ENCODE measurements around the gene WDR27.
"Not testable (repeated sequence)": the region's sequence is repeated elsewhere in the genome, so short reads cannot be mapped to it uniquely, and the experiment has no call there.

The WDR27 gene

GRCh38 chr6:169652896-169653295 lies 48.9 kb downstream of the WDR27 start:
- peaks cover 20% of the 10 kb centered on the region for H3K36me3 ChIP-seq (ENCODE audit: insufficient read depth, low read length)
- H3K4me3 ChIP-seq (ENCODE audit: low read length) = no peak overlapping the region
- no peaks in the 10 kb centered on the region for H3K27me3 ChIP-seq (ENCODE audit: insufficient read depth, low read length)
- peaks cover 12% of the 10 kb centered on the region for H3K4me1 ChIP-seq (ENCODE audit: insufficient read depth, low read length)
- no peak overlapping the region for H2AFZ ChIP-seq (ENCODE audit: low read depth, low read length)
- H3K9me3 ChIP-seq (ENCODE audit: low read length) = peaks cover 4% of the 10 kb centered on the region

- Histone ChIP-seq H3K9me3 (ENCODE audit: low read length) (peaks cover 4% of the 10 kb centered on the region), H3K4me3 (ENCODE audit: low read length) (no peak overlapping the region), H3K4me1 (ENCODE audit: insufficient read depth, low read length) (peaks cover 3% of the 10 kb centered on the region)
Observed at GRCh38 chr6:169651498-169651897, 50.3 kb downstream of the WDR27 start.

GRCh38 chr6:169650959-169651292 lies 50.9 kb downstream of the WDR27 start:
- Histone ChIP-seq H3K4me1 (ENCODE audit: insufficient read depth, low read length) (no peaks in the 10 kb centered on the region), H3K36me3 (ENCODE audit: insufficient read depth, low read length) (peaks cover 16% of the 10 kb centered on the region), H3K4me3 (ENCODE audit: low read length) (no peak overlapping the region), H3K9me3 (ENCODE audit: low read length) (peaks cover 4% of the 10 kb centered on the region), H2AFZ (ENCODE audit: low read depth, low read length) (no peak overlapping the region), H3K27me3 (ENCODE audit: insufficient read depth, low read length) (no peaks in the 10 kb centered on the region)

More at GRCh38 chr6:169651498-169651897, 50.3 kb downstream of the WDR27 start:
- H3K36me3 ChIP-seq (ENCODE audit: insufficient read depth, low read length) = peaks cover 20% of the 10 kb centered on the region
- no peaks in the 10 kb centered on the region for H3K27me3 ChIP-seq (ENCODE audit: insufficient read depth, low read length)
- no peak overlapping the region for H2AFZ ChIP-seq (ENCODE audit: low read depth, low read length)

GRCh38 chr6:169650241-169650958 lies 51.4 kb downstream of the WDR27 start:
- Histone ChIP-seq H3K27me3 (ENCODE audit: insufficient read depth, low read length) (no peaks in the 10 kb centered on the region), H3K36me3 (ENCODE audit: insufficient read depth, low read length) (peaks cover 15% of the 10 kb centered on the region), H3K4me3 (ENCODE audit: low read length) (no peak overlapping the region), H3K9me3 (ENCODE audit: low read length) (peaks cover 4% of the 10 kb centered on the region), H3K4me1 (ENCODE audit: insufficient read depth, low read length) (no peaks in the 10 kb centered on the region), H2AFZ (ENCODE audit: low read depth, low read length) (no peak overlapping the region)

- Histone ChIP-seq H3K36me3 (ENCODE audit: insufficient read depth, low read length) (peaks cover 8% of the 10 kb centered on the region), H3K4me3 (ENCODE audit: low read length) (no peak overlapping the region), H3K27me3 (ENCODE audit: insufficient read depth, low read length) (no peaks in the 10 kb centered on the region), H3K4me1 (ENCODE audit: insufficient read depth, low read length) (no peaks in the 10 kb centered on the region), H2AFZ (ENCODE audit: low read depth, low read length) (no peak overlapping the region), H3K9me3 (ENCODE audit: low read length) (no peaks in the 10 kb centered on the region)
Observed at GRCh38 chr6:169648617-169649016, 53.2 kb downstream of the WDR27 start.

GRCh38 chr6:169648092-169648491 lies 53.7 kb downstream of the WDR27 start:
- no peak overlapping the region for H3K4me3 ChIP-seq (ENCODE audit: low read length)
- no peaks in the 10 kb centered on the region for H3K4me1 ChIP-seq (ENCODE audit: insufficient read depth, low read length)
- no peaks in the 10 kb centered on the region for H3K9me3 ChIP-seq (ENCODE audit: low read length)
- no peak overlapping the region for H2AFZ ChIP-seq (ENCODE audit: low read depth, low read length)
- H3K27me3 ChIP-seq (ENCODE audit: insufficient read depth, low read length) = no peaks in the 10 kb centered on the region
- H3K36me3 ChIP-seq (ENCODE audit: insufficient read depth, low read length) = peaks cover 8% of the 10 kb centered on the region

GRCh38 chr6:169647637-169648036 lies 54.2 kb downstream of the WDR27 start:
- H3K4me3 ChIP-seq (ENCODE audit: low read length) = no peak overlapping the region
- H3K9me3 ChIP-seq (ENCODE audit: low read length) = no peaks in the 10 kb centered on the region
- peaks cover 8% of the 10 kb centered on the region for H3K36me3 ChIP-seq (ENCODE audit: insufficient read depth, low read length)
- no peak overlapping the region for H2AFZ ChIP-seq (ENCODE audit: low read depth, low read length)
- H3K4me1 ChIP-seq (ENCODE audit: insufficient read depth, low read length) = no peaks in the 10 kb centered on the region
- no peaks in the 10 kb centered on the region for H3K27me3 ChIP-seq (ENCODE audit: insufficient read depth, low read length)

GRCh38 chr6:169646906-169647567 lies 54.8 kb downstream of the WDR27 start:
- Histone ChIP-seq H3K27me3 (ENCODE audit: insufficient read depth, low read length) (no peaks in the 10 kb centered on the region), H3K9me3 (ENCODE audit: low read length) (no peaks in the 10 kb centered on the region), H2AFZ (ENCODE audit: low read depth, low read length) (no peak overlapping the region), H3K4me3 (ENCODE audit: low read length) (no peak overlapping the region), H3K4me1 (ENCODE audit: insufficient read depth, low read length) (no peaks in the 10 kb centered on the region), H3K36me3 (ENCODE audit: insufficient read depth, low read length) (peaks cover 8% of the 10 kb centered on the region)

- H3K9me3 ChIP-seq (ENCODE audit: low read length); H2AFZ ChIP-seq (ENCODE audit: low read depth, low read length); H3K4me3 ChIP-seq (ENCODE audit: low read length); H3K4me1 ChIP-seq (ENCODE audit: insufficient read depth, low read length); H3K27me3 ChIP-seq (ENCODE audit: insufficient read depth, low read length); H3K36me3 ChIP-seq (ENCODE audit: insufficient read depth, low read length): not testable (repeated sequence)
Observed at GRCh38 chr6:169645459-169645858, 56.4 kb downstream of the WDR27 start.

DNA sequence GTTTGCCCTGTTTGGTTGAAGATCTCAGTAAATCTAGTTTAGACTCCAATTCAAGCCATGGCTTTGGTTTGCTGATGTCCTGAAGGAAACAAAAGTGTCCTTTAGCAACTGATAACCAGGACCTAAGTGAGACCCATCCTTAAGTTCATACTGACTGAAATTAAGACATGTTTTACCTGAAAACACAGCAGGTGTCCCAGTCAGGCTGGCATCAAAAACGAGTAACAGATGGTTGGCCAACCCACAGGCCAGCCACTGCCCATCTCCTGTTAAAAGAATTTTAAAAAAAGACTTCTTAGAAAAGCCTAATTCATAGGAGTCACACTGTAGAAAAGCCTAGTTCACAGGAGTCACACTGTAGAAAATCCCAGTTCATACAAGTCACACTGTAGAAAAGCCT lies 58.3 kb downstream of the WDR27 start:
- H3K4me3 ChIP-seq (ENCODE audit: low read length) = no peak overlapping the region
- H2AFZ ChIP-seq (ENCODE audit: low read depth, low read length) = no peak overlapping the region
- peaks cover 3% of the 10 kb centered on the region for H3K36me3 ChIP-seq (ENCODE audit: insufficient read depth, low read length)
- H3K27me3 ChIP-seq (ENCODE audit: insufficient read depth, low read length) = no peaks in the 10 kb centered on the region
- H3K4me1 ChIP-seq (ENCODE audit: insufficient read depth, low read length) = no peaks in the 10 kb centered on the region
- no peaks in the 10 kb centered on the region for H3K9me3 ChIP-seq (ENCODE audit: low read length)

DNA sequence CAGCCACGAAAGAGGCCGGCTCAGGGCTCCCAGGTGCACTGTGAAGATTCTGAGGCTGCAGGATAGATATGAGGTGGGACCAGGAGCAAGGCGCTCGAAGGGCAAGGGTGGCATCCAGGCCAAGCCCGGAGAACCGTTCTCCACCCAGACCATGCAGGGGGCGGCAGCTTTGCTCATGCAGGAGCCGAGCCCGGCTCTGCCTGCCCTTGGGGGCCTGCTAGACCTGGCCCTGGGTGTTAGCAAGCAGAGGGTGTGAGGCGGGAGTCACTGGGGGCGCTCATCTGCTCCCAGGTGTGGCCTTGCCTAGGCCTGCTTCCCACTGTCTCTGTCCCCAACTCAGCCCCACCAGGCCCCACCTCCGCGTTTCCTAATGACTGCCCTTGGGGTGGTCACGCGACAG lies 59.4 kb downstream of the WDR27 start:
- Histone ChIP-seq H3K4me1 (ENCODE audit: insufficient read depth, low read length) (no peaks in the 10 kb centered on the region), H2AFZ (ENCODE audit: low read depth, low read length) (no peak overlapping the region), H3K4me3 (ENCODE audit: low read length) (no peak overlapping the region), H3K9me3 (ENCODE audit: low read length) (no peaks in the 10 kb centered on the region), H3K27me3 (ENCODE audit: insufficient read depth, low read length) (no peaks in the 10 kb centered on the region), H3K36me3 (ENCODE audit: insufficient read depth, low read length) (peaks cover 3% of the 10 kb centered on the region)

DNA sequence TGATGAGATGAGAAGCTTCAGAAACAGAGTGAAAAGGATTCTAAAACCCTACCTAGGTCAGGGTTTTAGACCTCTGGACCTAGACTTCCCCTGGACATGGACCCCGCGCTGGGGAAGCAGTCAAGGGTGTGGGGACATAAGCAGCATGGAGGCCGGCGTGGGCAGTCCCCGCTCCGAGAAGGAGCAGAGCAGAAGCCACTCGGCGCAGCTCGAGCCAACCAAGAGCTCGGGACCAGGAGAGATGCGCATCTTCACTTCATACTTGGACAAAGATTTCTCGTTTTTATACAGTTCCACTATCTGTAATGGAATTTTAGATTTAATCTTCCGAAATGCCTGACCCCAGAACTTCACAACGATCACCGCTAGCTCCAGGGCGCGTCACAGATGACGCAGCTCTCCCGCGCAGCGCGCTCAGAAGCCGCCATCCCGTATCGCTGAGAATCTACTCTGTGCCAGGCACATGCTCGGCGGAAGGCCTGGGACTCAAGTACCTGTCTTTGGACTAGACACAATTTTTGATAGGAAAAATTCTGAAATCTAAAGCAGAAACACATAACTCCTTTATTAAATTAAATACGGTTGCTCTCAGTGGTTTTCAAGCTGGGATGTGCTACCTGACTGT lies 60.3 kb downstream of the WDR27 start:
- Histone ChIP-seq H3K36me3 (ENCODE audit: insufficient read depth, low read length) (peaks cover 6% of the 10 kb centered on the region), H2AFZ (ENCODE audit: low read depth, low read length) (no peak overlapping the region), H3K27me3 (ENCODE audit: insufficient read depth, low read length) (no peaks in the 10 kb centered on the region), H3K4me1 (ENCODE audit: insufficient read depth, low read length) (no peaks in the 10 kb centered on the region), H3K9me3 (ENCODE audit: low read length) (no peaks in the 10 kb centered on the region), H3K4me3 (ENCODE audit: low read length) (no peak overlapping the region)

- Histone ChIP-seq H3K4me3 (ENCODE audit: low read length) (no peak overlapping the region), H3K27me3 (ENCODE audit: insufficient read depth, low read length) (no peaks in the 10 kb centered on the region), H2AFZ (ENCODE audit: low read depth, low read length) (no peak overlapping the region), H3K36me3 (ENCODE audit: insufficient read depth, low read length) (peaks cover 6% of the 10 kb centered on the region), H3K9me3 (ENCODE audit: low read length) (no peaks in the 10 kb centered on the region), H3K4me1 (ENCODE audit: insufficient read depth, low read length) (no peaks in the 10 kb centered on the region)
Observed at GRCh38 chr6:169640983-169641382, 60.8 kb downstream of the WDR27 start.
